ENCODE measurements around the gene TSHZ1. TPM values are rescaled to one million over a fixed set of nuclear protein-coding genes. Genes with fewer than 3 reads are reported as not detected.

The TSHZ1 gene
- total RNA-seq, 1 experiment from 2014 or later = 7.4 TPM

- 0 out of 2 replicates have a peak, but pooled peaks cover 5% of the 10 kb centered on the region for H3K27me3 ChIP-seq (ENCODE audit: insufficient read depth, low read depth)
- POLR2A ChIA-PET (ENCODE audit: unreplicated experiment) = no interaction called here
- no TSS peak for BruUV-seq (replicated peaks)
- H3K4me2 ChIP-seq = no peak overlapping the region
- H3K36me3 ChIP-seq (ENCODE audit: low read depth) = no peaks in the 10 kb centered on the region
- no peaks in the 10 kb centered on the region for H3K79me2 ChIP-seq (ENCODE audit: low read depth)
- TF ChIP-seq, protein P1, sequence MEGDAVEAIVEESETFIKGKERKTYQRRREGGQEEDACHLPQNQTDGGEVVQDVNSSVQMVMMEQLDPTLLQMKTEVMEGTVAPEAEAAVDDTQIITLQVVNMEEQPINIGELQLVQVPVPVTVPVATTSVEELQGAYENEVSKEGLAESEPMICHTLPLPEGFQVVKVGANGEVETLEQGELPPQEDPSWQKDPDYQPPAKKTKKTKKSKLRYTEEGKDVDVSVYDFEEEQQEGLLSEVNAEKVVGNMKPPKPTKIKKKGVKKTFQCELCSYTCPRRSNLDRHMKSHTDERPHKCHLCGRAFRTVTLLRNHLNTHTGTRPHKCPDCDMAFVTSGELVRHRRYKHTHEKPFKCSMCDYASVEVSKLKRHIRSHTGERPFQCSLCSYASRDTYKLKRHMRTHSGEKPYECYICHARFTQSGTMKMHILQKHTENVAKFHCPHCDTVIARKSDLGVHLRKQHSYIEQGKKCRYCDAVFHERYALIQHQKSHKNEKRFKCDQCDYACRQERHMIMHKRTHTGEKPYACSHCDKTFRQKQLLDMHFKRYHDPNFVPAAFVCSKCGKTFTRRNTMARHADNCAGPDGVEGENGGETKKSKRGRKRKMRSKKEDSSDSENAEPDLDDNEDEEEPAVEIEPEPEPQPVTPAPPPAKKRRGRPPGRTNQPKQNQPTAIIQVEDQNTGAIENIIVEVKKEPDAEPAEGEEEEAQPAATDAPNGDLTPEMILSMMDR (conservative IDR thresholded peaks at IDR 0.05) = no peak
- TF ChIP-seq EZH2 (IDR thresholded peaks at IDR 0.05; ENCODE audit: low read depth) = no peak
- H3K9me3 ChIP-seq (ENCODE audit: insufficient read depth, low read depth) = no peaks in the 10 kb centered on the region
- H3K4me1 ChIP-seq (replicated peaks; ENCODE audit: insufficient read depth) = no peaks in the 10 kb centered on the region
- intact Hi-C loops (cut with micrococcal nuclease; ENCODE audit: unreplicated experiment) = no loop called here
- H3K27ac ChIP-seq = no peak overlapping the region
- no peaks in the 10 kb centered on the region for H3K9me2 ChIP-seq (ENCODE audit: insufficient read depth)
- no peak overlapping the region for H2AFZ ChIP-seq
- no peak overlapping the region for H3K4me3 ChIP-seq
- DNase-seq = no peak
- CTCF ChIA-PET = interaction anchor here (0.6 kb wide), 1 partner anchor 272 kb away, joined by 4 read pairs; no protein-coding TSS in a partner anchor
- H3F3A ChIP-seq (ENCODE audit: insufficient read depth, low read depth) = no peaks in the 10 kb centered on the region
- no peaks in the 10 kb centered on the region for H4K20me1 ChIP-seq (ENCODE audit: insufficient read depth)
Observed at GRCh38 chr18:75173738-75174137, 36.9 kb upstream of the TSHZ1 start.

GRCh38 chr18:75176849-75177248 lies 33.7 kb upstream of the TSHZ1 start:
- H3K36me3 ChIP-seq (ENCODE audit: low read depth) = no peaks in the 10 kb centered on the region
- no peak overlapping the region for H3K4me3 ChIP-seq
- H3K4me1 ChIP-seq (replicated peaks; ENCODE audit: insufficient read depth) = no peaks in the 10 kb centered on the region
- DNase-seq = no peak
- H3K9me3 ChIP-seq (ENCODE audit: insufficient read depth, low read depth) = no peaks in the 10 kb centered on the region
- no peak for TF ChIP-seq EZH2 (IDR thresholded peaks at IDR 0.05; ENCODE audit: low read depth)
- TF ChIP-seq, protein P1 (conservative IDR thresholded peaks at IDR 0.05) = no peak
- no peaks in the 10 kb centered on the region for H3K9me2 ChIP-seq (ENCODE audit: insufficient read depth)
- no TSS peak for BruUV-seq (replicated peaks)
- H4K20me1 ChIP-seq (ENCODE audit: insufficient read depth) = no peaks in the 10 kb centered on the region
- no peak overlapping the region for H3K27ac ChIP-seq
- ChIA-PET CTCF (no interaction called here), POLR2A (ENCODE audit: unreplicated experiment) (no interaction called here)
- no peaks in the 10 kb centered on the region for H3F3A ChIP-seq (ENCODE audit: insufficient read depth, low read depth)
- no peak overlapping the region for H2AFZ ChIP-seq
- intact Hi-C loops (cut with micrococcal nuclease; ENCODE audit: unreplicated experiment) = no loop called here
- no peak overlapping the region for H3K4me2 ChIP-seq
- H3K27me3 ChIP-seq (ENCODE audit: insufficient read depth, low read depth) = no peaks in the 10 kb centered on the region
- no peaks in the 10 kb centered on the region for H3K79me2 ChIP-seq (ENCODE audit: low read depth)

DNA sequence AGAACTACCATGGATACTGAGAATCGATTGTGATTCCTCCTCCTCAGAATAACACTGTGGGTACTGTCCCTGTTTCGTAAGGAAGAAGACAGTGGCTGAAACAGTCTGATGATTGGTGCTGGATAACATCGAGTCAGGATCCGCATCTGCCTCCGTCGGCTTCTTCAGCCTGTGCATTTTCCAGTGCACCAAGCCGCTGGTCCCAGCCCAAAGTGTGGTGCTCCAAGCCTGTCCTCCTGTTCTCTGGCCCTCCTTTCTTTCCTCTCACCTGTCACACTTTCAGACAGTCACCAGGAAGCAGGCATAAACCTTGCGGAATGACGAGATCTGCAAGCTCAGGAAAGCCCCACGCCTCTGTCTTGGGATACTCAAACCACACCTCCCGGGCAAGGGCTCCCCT lies 32.2 kb upstream of the TSHZ1 start:
- ChIA-PET POLR2A (ENCODE audit: unreplicated experiment) (no interaction called here), CTCF (no interaction called here)
- no peaks in the 10 kb centered on the region for H3K79me2 ChIP-seq (ENCODE audit: low read depth)
- intact Hi-C loops (cut with micrococcal nuclease; ENCODE audit: unreplicated experiment) = no loop called here
- DNase-seq = no peak
- no peaks in the 10 kb centered on the region for H3F3A ChIP-seq (ENCODE audit: insufficient read depth, low read depth)
- TF ChIP-seq, protein P1 (conservative IDR thresholded peaks at IDR 0.05) = no peak
- TF ChIP-seq EZH2 (IDR thresholded peaks at IDR 0.05; ENCODE audit: low read depth) = no peak
- H4K20me1 ChIP-seq (ENCODE audit: insufficient read depth) = no peaks in the 10 kb centered on the region
- no peaks in the 10 kb centered on the region for H3K27me3 ChIP-seq (ENCODE audit: insufficient read depth, low read depth)
- no peak overlapping the region for H2AFZ ChIP-seq
- peaks cover 10% of the 10 kb centered on the region for H3K4me1 ChIP-seq (replicated peaks; ENCODE audit: insufficient read depth)
- no peaks in the 10 kb centered on the region for H3K36me3 ChIP-seq (ENCODE audit: low read depth)
- no peak overlapping the region for H3K4me3 ChIP-seq
- H3K9me3 ChIP-seq (ENCODE audit: insufficient read depth, low read depth) = no peaks in the 10 kb centered on the region
- no peak overlapping the region for H3K4me2 ChIP-seq
- H3K27ac ChIP-seq = no peak overlapping the region
- H3K9me2 ChIP-seq (ENCODE audit: insufficient read depth) = no peaks in the 10 kb centered on the region
- BruUV-seq (replicated peaks) = no TSS peak

Measured in PC-9 (cell line).